ENCODE results near the gene GPR148.

The GPR148 gene

DNA sequence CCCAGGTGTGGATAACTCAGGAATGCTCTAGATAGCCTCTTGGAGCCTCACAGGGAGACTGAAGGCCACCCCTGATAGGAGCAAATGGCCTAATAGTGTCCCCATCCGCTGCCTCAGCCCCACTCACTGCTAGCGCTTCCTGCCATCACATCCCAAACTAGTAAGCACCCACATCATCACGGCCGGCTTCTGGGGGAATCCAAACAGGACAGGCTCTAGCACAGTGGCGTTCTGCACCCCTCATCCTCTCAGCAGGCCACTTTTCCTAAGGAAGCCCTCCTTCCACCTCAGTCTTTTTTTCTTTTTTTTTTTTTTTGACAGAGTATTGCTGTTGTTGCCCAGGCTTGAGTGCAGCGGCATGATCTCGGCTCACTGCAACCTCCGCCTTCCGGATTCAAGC is 20.2 kb downstream of the GPR148 start:
- DNase-seq (ENCODE audit: low read depth in 2 of 3, low spot score in 2 of 3): no peak

DNA sequence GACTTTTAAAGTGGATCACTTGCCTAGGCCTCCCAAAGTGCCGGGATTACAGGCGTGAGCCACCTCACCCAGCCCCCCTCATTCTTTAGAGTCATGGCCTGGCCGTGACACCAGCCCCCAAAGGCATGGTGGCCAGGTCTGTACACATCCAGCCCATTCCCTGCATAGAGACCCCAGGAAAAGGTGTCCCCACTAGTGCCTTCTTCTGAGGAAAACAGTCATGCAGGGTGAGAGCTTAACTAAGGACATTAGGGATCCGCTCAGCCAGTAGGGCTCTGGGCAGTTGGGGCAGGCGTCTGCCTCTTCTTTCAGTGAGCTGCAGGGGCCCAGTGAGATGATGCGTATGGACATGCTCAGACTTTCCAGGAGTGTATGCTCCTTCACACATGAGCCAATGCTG is 20.8 kb downstream of the GPR148 start:
- no peak for DNase-seq (ENCODE audit: low read depth in 2 of 3, low spot score in 2 of 3)

DNA sequence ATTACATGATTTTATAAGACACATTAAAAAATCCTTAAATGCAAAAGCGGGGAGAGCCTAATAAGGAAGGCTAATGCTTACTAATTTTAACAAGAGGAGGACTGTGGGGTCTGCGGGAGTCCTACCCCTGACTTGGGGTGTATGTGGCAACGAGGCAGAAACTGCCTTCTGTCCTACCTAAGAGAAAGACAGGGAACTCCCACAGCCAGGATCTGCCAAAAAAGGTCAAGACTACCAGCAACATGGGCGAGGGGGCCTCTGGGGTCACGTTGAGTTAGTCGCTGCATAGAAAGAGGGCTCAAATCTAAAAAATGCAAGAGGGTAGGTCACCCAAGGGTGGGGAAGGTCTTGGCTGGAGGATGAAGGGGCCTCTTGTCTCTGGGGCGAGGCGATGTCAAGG is 25.9 kb downstream of the GPR148 start:
- DNase-seq (ENCODE audit: low read depth in 2 of 3, low spot score in 2 of 3): no peak

DNA sequence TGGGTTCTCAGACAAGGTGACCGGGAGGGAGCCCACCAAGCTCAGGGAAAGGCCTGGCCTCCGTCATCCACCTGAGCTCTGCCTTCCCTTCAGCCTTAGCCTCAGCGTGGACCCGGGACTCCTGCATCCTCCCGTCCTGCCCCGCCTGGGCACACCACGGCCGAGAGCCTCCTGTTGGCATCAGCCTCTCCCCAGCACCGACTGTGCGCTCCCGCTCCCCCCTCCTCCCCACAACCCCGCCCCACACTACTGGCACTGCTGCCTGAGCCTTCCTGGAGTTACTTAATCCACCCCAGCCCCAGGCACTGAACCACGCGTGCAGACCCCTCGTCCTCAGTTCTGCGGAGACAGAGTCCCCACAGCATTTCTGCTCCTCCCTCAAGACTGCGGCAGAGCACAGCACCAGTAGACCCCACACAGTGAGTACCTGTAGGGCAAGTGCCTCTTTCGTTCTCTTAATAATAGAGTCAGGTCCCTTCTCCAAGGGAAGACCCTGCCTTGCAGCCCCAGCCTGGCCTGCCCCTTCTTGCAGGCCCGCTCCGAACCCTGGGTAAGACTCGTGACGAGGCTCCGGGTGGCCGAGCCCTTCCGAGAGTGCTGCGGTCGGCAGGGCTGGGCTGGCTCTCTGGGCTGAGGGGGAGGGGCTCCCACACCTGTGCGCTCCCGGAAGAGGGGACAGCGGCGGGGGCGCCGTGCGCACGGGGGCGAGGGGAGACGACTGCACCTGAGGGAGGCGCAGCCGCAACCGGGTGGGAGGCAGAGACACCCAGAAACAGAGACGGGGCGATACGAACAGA is 26.6 kb downstream of the GPR148 start, which contains the start of gene AMER3:
Gene AMER3, plus strand, starts transcription at position 285 of the 797 bp plus-strand sequence. CDS start 6,533 bp downstream, outside the sequence.
- DNase-seq (ENCODE audit: low read depth in 2 of 3, low spot score in 2 of 3): no peak

DNA sequence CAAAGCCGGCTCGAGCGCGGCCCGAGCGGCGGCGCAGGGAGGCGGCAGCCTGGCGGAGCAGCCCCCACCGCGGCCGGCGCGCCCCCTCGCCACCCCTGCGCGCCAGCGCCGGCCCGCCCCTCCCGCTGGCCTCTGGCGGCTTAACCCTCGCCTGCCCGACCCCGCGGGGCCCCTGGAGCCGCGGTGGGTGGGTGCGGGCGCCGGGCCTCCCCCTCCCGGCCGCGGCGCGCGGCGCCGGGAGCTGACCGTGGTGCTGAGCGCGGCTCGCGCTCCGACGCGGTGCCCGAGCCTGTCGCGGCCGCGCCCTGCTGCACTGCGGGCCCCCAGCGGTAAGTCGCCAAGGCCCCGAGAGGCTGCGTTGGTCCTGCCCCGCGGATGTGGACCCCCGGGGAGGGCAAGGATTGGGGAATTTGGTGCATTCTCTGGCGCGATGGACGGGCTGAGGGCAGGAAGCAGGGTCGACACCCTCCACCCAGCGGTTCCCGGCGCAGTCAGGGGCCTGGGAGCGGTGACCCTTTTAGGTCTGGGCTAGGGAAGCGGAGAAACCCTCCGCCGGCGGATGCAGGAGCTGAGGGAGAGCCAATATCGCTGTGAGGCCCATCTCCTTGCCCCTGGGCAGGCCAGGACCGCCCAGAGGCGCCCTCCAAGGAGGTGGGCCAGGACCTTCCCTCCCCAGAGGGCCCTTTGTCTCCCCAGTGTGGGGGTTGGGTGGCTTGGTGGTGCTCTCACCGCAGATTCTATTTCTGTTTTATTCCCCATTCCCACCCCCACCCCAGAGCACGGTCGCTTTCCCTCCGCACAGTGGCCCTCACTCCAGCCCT is 27.4 kb downstream of the GPR148 start:
- DNase-seq (ENCODE audit: low read depth in 2 of 3, low spot score in 2 of 3): no peak

DNA sequence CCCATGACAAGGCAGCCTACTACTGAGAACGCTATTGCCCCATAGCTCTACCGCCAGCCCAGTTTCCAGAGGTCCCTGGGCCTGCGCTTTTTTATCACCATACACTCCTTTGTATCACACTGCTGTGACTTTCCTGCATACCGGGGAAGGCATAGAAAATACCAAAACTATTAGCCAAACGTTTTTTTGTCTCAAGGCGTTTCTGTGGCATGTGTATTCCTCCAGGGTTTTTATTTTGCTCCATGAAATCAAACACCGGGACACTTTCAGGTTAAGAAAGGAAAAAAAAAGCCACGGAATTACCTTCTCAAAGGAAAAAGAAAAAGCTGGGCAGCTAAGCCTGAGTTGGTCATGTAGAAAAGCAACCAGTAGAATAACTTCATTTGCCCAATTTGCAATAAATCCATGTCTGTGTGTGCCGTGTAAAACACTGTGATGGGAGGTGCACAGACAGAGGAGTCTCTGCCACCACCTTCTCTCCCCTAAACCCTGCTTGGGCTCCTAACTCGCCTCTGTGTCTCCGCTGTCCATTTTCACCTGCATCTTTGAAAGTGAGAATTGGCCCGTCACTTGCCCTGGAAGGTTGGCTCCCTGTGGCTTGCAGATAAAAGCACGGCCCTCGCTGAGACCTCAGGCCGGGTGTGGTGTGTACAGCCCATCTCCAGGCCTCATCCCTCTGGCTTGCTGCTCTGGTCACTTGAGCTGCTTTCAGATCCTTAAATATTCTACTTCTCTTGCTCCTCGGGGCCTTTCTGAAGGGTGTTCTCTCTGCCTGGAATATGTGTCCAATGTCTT is 28.2 kb downstream of the GPR148 start:
- no peak for DNase-seq (ENCODE audit: low read depth in 2 of 3, low spot score in 2 of 3)

DNA sequence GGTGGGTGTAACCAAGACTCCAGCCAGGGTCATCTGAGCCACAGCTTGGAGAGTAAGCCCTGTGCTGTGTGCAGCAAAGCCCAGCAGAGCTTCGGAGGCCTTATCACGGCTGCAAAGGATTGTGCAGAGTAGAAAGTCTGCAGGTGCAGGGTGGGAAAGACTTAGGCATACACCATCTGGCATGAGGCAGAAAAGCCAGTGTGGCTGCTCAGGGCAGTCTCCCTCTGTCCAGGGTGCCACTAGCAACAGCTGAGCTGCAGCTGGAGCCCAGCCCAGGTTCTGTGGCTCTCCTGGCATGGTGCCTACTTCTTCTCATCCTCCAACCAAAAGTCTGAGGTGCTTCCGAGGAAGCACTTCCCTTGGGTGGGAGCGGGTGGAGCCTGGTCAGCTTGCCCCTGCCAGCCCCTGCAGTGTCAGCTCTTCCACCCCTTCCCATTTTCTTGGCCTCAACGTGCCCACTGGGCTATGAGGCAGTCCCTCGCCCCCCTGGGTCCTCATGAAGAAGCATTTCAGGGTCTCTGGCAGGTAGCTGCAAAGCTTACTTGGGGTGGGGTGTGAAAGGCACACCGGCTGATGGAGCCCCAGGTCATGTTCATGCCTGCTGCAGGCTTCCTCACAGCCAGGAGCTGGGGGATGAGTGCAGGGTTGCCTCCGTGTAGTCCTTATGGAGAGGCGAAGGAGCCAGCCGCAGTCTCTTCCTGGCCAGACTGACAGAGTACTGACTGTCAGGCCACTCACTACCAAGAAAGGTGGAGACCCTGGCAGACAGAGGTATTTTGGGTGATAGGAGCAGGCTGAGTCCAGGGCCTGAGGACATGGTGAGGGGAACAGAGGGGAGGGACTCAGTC is 31.3 kb downstream of the GPR148 start:
- DNase-seq (ENCODE audit: low read depth in 2 of 3, low spot score in 2 of 3): no peak

DNA sequence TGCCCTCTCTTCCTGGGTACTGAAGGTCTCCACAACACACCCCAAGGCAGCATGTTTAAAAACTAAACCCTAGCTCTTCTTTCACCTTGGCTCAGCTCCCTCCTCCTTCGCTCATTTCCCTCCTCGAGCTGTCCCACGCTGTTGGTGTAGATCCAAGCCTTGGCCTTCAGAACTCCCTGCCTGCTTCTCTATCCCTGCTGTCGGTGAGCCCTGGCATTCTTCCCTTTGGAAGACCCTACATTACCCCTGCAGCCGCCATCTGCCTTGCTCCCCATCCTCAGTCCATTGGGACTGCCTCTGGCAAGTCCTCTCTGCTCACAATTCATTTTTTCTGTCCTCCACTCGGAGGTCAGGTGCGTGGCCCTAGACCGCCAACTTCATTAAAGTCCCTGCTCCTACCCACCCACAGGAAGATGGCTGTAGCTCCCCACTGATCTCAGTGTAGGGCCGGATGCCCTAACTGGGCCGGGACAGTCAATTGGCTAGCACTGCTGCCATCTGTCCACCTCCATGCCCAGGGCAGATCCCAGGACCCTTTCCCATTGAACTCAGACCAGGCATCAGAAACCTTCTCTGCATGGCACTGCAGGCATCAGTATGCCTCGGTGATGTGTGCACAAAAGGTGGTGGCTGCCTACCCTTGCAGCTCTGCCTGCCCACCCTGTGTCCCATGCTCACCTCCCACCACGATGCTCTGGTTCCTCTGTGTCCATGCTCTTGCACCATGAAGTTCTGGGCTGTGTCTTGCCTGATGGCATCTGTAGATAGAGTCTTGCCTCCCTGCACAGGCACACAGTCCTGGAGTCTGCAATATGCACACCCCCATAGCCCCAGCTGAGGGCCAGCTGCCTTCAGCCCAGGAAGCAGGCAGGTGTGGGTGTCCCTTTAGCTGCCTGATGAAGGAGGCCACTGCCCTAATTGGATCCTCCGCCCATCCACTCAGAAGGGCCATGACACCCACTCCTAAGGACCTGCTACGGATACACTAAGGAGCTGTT is 32.2 kb downstream of the GPR148 start:
- DNase-seq (ENCODE audit: low read depth in 2 of 3, low spot score in 2 of 3): no peak

DNA sequence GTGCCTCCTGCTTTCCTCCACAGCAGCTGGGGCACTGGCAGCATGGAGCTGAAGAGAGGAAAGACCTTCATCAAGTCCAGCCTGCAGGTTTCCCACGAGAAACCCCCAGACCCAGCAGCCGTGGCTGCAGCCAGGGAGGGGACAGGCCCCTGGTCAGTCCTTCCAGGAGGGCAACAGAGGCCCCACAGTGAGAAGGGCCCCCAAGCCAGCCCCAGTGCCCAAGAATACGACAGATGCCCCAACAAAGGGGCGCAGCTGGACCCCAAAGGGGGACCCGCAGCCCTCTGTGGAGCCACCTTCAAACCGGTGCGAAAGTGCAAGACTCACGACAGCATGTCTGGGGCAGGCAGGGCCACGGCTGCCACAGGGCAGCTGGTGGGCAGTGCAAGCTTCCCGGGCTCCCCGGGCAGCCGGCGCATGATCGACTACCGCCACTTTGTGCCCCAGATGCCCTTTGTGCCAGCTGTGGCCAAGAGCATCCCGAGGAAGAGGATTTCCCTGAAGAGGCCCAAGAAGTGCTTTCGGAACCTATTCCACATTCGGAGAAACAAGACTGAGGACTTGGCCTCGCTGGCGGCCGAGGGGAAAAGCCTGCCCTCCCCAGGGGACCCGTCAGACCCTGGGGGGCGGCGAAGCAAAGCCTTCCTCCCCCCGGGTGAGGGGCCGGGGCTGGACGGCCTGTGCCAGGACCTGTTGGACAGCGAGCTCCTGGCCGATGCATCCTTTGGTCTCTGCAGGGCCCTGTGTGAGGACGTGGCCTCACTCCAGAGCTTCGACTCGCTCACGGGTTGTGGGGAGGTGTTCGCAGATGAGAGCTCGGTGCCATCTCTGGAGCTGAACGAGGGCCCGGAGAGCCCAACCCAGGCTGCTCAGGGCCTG is 33.4 kb downstream of the GPR148 start:
- no peak for DNase-seq (ENCODE audit: low read depth in 2 of 3, low spot score in 2 of 3)

DNA sequence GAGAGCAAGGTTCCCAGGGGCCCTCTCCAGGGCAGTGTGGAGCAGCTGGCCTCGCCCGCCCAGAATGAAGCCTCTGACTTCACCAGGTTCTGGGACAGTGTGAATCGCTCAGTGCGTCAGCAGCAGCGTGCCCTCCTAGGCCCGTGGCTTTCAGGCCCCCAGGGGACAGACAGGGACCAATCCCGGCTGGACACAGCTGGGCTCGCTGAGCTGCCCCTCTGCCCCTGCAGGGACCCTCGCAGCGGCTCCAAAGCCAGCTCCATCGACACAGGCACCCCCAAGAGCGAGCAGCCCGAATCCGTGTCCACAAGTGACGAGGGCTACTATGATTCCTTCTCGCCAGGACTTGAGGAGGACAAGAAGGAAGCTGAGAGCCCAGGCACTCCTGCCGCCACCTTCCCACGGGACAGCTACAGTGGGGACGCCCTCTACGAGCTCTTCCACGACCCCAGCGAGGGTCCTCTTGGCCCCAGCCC is 34.1 kb downstream of the GPR148 start:
- DNase-seq (ENCODE audit: low read depth in 2 of 3, low spot score in 2 of 3): no peak

DNA sequence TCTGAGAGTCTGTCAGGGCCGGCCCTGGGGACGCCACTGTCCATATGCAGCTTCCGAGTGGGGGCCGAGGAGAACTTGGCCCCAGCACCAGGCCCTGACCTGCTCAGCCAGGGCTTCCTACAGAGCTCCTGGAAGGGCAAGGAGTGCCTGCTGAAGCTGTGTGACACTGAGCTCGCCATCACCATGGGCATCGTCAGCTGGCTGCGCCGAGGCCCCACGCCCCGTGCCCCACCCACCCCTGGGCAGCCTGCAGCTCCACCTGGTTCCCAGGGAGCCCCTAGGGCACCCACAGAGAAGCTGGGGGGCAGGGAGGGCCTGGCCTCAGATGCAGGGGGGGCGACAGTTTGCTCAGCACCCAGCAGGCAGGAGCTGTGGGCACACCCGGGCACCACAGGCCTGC is 34.5 kb downstream of the GPR148 start:
- no peak for DNase-seq (ENCODE audit: low read depth in 2 of 3, low spot score in 2 of 3)

DNA sequence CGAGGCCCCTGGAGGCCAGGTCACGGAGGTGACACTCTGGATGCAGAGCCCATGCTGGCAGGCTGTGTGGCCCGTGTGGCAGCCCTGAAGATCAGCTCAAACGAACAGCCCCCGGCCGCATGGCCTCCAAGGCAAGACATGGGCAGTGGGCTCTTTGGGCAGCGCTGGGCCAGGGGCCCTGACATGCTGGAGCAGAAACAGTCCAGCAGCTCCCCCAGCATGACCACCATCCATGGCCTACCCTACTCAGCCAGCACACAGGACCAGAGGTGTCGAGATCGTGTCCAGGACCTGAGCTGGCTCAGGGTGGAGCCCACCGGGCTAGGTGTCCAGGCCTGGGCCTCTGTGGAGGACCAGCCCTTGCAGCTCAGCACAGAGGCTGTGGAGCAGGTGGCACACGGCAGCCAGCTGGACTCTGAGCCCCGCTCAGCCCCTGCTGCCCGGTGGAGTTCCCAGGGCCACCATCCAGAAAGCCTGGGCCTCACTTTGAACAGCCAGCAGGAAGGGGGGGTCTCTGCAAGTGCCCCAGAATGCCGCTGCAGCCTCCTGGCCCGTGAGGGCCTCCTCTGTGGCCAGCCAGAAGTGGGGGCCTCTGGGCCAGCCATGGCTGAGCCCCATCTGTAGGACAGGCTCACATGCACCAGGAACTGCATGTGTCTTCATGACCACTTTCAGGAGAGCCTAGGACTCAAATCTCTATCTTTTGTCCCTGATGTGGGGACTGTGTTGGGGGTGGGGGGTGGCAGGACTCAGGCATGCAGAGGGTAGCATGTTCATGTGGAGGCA is 35.4 kb downstream of the GPR148 start:
- DNase-seq (ENCODE audit: low read depth in 2 of 3, low spot score in 2 of 3): no peak

DNA sequence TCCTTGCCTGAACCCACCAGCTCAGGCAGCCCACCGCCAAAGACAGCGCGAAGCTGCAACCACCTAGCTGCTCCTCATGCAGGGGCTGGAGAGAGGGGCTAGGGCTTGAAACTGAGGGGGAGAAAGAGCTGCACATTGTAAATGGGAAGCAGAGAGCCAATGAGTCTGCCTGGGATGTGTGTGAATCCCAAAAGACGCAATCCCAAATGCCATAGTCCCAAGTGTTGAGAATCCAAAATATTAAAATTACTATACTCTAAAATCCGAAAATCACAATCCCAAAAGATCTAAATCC is 35.9 kb downstream of the GPR148 start:
- DNase-seq (ENCODE audit: low read depth in 2 of 3, low spot score in 2 of 3): no peak

DNA sequence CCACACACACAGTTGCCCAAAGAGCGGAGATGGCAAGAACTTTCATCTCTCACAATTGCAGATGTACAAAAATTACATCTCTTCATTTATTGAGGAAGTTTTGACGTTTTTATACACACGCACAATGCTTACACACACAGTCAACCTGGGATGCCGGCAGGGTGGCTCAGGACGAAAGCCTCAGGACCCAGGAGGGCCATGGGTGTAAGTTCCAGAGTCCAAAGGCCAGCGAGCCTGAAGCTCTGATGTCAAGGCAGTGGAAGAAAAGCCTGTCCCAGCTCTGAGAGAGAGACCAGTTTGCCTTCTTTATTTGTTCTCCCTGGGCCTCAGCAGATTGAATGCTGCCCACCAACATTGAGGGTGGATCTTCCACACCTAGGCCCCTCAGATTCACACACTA is 36.6 kb downstream of the GPR148 start:
- no peak for DNase-seq (ENCODE audit: low read depth in 2 of 3, low spot score in 2 of 3)

DNA sequence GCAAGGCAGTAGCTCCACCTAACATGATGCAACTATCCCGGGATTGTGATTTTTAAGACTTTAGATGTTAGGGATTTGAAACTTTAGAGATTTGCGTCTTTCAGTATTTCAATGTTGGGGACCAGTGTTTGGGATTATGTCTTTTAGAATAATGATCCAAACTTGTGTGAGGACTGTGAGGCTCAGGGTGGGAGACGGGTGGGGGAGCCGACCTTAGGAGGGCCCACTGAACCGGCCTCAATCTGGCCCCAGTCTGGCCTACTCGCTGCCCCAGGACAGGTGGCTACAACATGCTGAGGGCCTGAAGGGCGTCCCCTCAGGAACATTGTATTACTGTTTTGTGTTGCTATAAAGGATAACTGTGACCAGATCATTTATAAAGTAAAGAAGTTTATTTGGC is 37.2 kb downstream of the GPR148 start:
- DNase-seq (ENCODE audit: low read depth in 2 of 3, low spot score in 2 of 3): no peak

DNA sequence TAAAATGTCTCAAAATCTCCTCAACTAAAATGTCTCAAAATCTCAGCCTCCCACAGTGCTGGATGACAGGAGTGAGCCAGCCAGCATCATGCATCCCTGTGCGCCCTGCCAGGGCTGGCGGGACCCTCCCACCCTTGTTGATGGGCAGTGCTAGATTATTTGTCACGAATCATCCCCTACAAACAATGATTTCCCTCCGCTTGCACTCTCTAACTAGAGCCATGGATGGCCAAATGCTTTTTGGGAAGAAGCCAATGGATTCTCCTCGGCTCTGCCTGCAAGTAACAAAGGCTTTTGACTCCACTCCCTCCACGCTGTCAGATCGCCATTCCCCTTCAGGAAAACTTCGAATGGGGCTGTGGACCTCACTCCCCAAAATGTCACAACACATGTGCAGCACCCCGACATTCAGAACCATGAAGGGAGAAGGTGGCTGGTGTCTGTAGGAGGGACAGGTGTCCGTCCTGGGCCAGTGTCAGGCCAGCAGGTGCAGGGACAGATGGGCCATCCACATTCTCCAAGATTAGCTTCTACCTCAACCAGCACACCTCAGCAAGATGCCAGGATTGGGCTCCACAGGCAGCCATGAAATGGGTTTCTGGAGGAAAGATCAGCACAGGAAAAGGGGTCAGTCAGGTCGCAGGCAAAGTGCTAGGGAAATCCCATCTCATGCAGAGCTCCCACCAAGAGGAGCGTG is 38.0 kb downstream of the GPR148 start:
- DNase-seq (ENCODE audit: low read depth in 2 of 3, low spot score in 2 of 3): no peak

DNA sequence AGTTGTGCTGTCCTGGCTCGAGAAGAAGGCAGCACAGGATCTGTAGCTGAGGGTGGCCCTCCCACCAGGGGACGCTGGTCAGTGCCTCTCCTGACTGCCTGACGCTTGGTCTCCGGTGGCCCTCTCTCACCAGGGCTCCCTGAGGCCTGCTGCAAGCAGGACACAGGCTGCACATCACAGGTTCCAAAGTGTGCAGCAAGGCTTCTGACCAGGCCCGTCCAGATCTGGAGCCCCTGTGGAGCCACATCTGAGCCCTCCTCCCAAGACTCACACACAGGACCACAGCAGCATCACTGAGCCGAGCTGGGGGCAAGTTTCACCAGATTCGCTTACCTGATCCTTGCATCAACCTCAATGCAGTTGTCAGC is 38.5 kb downstream of the GPR148 start:
- DNase-seq (ENCODE audit: low read depth in 2 of 3, low spot score in 2 of 3): no peak
